ENCODE data around the gene ZNF146. TPM values are rescaled to one million over a fixed set of nuclear protein-coding genes. Genes with fewer than 3 reads are reported as not detected.

The ZNF146 gene
- polyA plus RNA-seq, 1 of the 3 experiments (the other 2 are of a cell fraction), result 25.4 TPM

GRCh38 chr19:36256853-36257519 is 42.1 kb downstream of the ZNF146 start:
- no peaks in the 10 kb centered on the region for H3K9me2 ChIP-seq
- TF ChIP-seq POLR2AphosphoS5 (IDR thresholded peaks at IDR 0.05; ENCODE audit: low read depth, low read length) (no peak), EZH2phosphoT487 (IDR thresholded peaks at IDR 0.05; ENCODE audit: borderline replicate concordance, low read depth) (no peak), MXI1 (IDR thresholded peaks at IDR 0.05; ENCODE audit: low read depth, low read length) (no peak), TCF12 (IDR thresholded peaks at IDR 0.05) (no peak), RCOR1 (IDR thresholded peaks at IDR 0.05; ENCODE audit: low read length) (no peak), RFX5 (IDR thresholded peaks at IDR 0.05; ENCODE audit: low read length) (no peak)

DNA sequence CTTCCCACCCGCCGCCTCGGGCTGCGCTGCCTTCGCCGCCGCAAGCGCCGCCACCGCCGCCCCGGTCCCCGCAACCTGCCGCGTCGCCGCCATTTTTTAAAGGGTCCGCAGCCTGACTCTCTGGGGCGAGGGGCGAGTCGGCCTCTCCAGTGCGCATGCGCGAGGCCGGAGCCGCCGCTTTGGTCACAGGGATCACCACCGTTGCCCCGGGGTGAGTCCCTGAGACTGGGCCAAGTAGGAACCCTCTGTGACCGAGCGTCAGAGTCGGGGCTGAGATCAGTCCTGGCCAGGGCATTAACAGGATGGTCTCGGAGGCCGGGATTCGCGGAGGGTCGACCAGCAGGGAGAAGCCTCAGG is 42.6 kb downstream of the ZNF146 start:
- ChIA-PET POLR2A (interaction anchor here (0.7 kb wide), 1 partner anchor 11 kb away, joined by 4 read pairs; no protein-coding TSS in a partner anchor), CTCF (no interaction called here)
- Histone ChIP-seq H3K27me3 (ENCODE audit: insufficient read depth) (no peaks in the 10 kb centered on the region), H4K20me1 (ENCODE audit: insufficient read depth) (no peaks in the 10 kb centered on the region), H3K4me3 (ENCODE audit: low read depth in 2 of 2, low read length in 1 of 2) (peak overlapping the region; percentile 54 to 57), H2AFZ (ENCODE audit: low read depth) (peak overlapping the region; percentile 56; the same call in 1 of the 2 replicates), H3K4me1 (ENCODE audit: control insufficient read depth in 1 of 2, insufficient read depth in 2 of 2, low read depth in 1 of 2, low read length in 1 of 2) (peaks cover 0 to 3% of the 10 kb centered on the region in 2 experiments; a peak in 1 of 4 replicates), H3K27ac (ENCODE audit: low read depth in 2 of 2, low read length in 1 of 2) (no peak overlapping the region), H3K79me2 (ENCODE audit: insufficient read depth) (no peaks in the 10 kb centered on the region), H3K4me2 (peak overlapping the region; percentile 71), H3F3A (replicated peaks; ENCODE audit: insufficient read depth) (no peaks in the 10 kb centered on the region), H3K36me3 (replicated peaks in 1 of 2; ENCODE audit: control insufficient read depth in 1 of 2, insufficient read depth in 2 of 2, low read length in 1 of 2) (no peaks in the 10 kb centered on the region), H3K9ac (0 out of 2 replicates have a peak overlapping the region, but pooled peaks have one; percentile 28), H3K9me2 (no peaks in the 10 kb centered on the region), H3K9me3 (no peaks in the 10 kb centered on the region)
- 48% methylated on average over 28 of the region's 37 CpGs for WGBS (ENCODE audit: low lambda C conversion rate)
- peak; percentile 85 for DNase-seq
- TF ChIP-seq EP300 (IDR thresholded peaks at IDR 0.05; ENCODE audit: borderline replicate concordance in 1 of 2, low read depth in 1 of 2, low read length in 1 of 2), result no peak
- TF ChIP-seq NRF1 (IDR thresholded peaks at IDR 0.05; ENCODE audit: low read depth, low read length), result peak; percentile 70
- TF ChIP-seq SMC3 (IDR thresholded peaks at IDR 0.05; ENCODE audit: low read depth, low read length), result no peak
- TF ChIP-seq YY1 (IDR thresholded peaks at IDR 0.05; ENCODE audit: low read depth), result peak; percentile 80
- TF ChIP-seq, protein P1, sequence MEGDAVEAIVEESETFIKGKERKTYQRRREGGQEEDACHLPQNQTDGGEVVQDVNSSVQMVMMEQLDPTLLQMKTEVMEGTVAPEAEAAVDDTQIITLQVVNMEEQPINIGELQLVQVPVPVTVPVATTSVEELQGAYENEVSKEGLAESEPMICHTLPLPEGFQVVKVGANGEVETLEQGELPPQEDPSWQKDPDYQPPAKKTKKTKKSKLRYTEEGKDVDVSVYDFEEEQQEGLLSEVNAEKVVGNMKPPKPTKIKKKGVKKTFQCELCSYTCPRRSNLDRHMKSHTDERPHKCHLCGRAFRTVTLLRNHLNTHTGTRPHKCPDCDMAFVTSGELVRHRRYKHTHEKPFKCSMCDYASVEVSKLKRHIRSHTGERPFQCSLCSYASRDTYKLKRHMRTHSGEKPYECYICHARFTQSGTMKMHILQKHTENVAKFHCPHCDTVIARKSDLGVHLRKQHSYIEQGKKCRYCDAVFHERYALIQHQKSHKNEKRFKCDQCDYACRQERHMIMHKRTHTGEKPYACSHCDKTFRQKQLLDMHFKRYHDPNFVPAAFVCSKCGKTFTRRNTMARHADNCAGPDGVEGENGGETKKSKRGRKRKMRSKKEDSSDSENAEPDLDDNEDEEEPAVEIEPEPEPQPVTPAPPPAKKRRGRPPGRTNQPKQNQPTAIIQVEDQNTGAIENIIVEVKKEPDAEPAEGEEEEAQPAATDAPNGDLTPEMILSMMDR (IDR thresholded peaks at IDR 0.05), result no peak
- TF ChIP-seq USF2 (IDR thresholded peaks at IDR 0.05; ENCODE audit: borderline replicate concordance, low read depth, low read length), result no peak
- no peak for TF ChIP-seq MXI1 (IDR thresholded peaks at IDR 0.05; ENCODE audit: low read depth, low read length)
- TF ChIP-seq ELF1 (IDR thresholded peaks at IDR 0.05), result no peak
- no peak for TF ChIP-seq FOXJ3 (CRISPR knock-in tag; IDR thresholded peaks at IDR 0.05)
- TF ChIP-seq TEAD4 (IDR thresholded peaks at IDR 0.05; ENCODE audit: borderline replicate concordance, insufficient read depth), result no peak

More at GRCh38 chr19:36256853-36257519, 42.1 kb downstream of the ZNF146 start:
- Histone ChIP-seq H4K20me1 (ENCODE audit: insufficient read depth) (no peaks in the 10 kb centered on the region), H3K79me2 (ENCODE audit: insufficient read depth) (no peaks in the 10 kb centered on the region), H3K9ac (0 out of 2 replicates have a peak overlapping the region, but pooled peaks have one; percentile 28), H3F3A (replicated peaks; ENCODE audit: insufficient read depth) (no peaks in the 10 kb centered on the region), H3K4me1 (ENCODE audit: control insufficient read depth in 1 of 2, insufficient read depth in 2 of 2, low read depth in 1 of 2, low read length in 1 of 2) (peaks cover 0 to 3% of the 10 kb centered on the region in 2 experiments; a peak in 1 of 4 replicates), H3K9me3 (no peaks in the 10 kb centered on the region), H3K4me2 (peak overlapping the region; percentile 71), H3K27me3 (ENCODE audit: insufficient read depth) (no peaks in the 10 kb centered on the region), H2AFZ (ENCODE audit: low read depth) (peak overlapping the region; percentile 56; the same call in 1 of the 2 replicates), H3K27ac (ENCODE audit: low read depth in 2 of 2, low read length in 1 of 2) (no peak overlapping the region), H3K4me3 (ENCODE audit: low read depth in 2 of 2, low read length in 1 of 2) (peak overlapping the region; percentile 54 to 57), H3K36me3 (replicated peaks in 1 of 2; ENCODE audit: control insufficient read depth in 1 of 2, insufficient read depth in 2 of 2, low read length in 1 of 2) (no peaks in the 10 kb centered on the region)
- ChIA-PET CTCF (interaction anchor here (1.2 kb wide), 1 partner anchor 12 kb away, joined by 3 read pairs; no protein-coding TSS in a partner anchor), POLR2A (interaction anchor here (0.7 kb wide), 1 partner anchor 11 kb away, joined by 4 read pairs; no protein-coding TSS in a partner anchor)
- DNase-seq, result peak; percentile 66
- WGBS (ENCODE audit: low lambda C conversion rate), result 47% methylated on average over 33 of the region's 42 CpGs

Data from SK-N-SH (cell line).